ENCODE measurements around the gene SLC12A7.

Gene SLC12A7

GRCh38 chr5:1038417-1039209 lies 73.2 kb downstream of the SLC12A7 start:
- ChIA-PET CTCF (no interaction called here), POLR2A (no interaction called here)
- no peak for DNase-seq (ENCODE audit: low read depth, low spot score)
- no peak for TF ChIP-seq CTCF (IDR thresholded peaks at IDR 0.05; ENCODE audit: insufficient read depth, low read length, missing control alignments)
- H3K4me3 ChIP-seq (ENCODE audit: low read depth, low read length): no peak overlapping the region

GRCh38 chr5:1037671-1038416 lies 74.0 kb downstream of the SLC12A7 start:
- TF ChIP-seq CTCF (IDR thresholded peaks at IDR 0.05; ENCODE audit: insufficient read depth, low read length, missing control alignments): no peak
- CTCF ChIA-PET: no interaction called here
- POLR2A ChIA-PET: no interaction called here
- DNase-seq (ENCODE audit: low read depth, low spot score): no peak
- H3K4me3 ChIP-seq (ENCODE audit: low read depth, low read length): no peak overlapping the region

- CTCF ChIA-PET: no interaction called here
Measured at GRCh38 chr5:1037123-1037670, 74.7 kb downstream of the SLC12A7 start.

GRCh38 chr5:1036504-1037122 lies 75.2 kb downstream of the SLC12A7 start:
- no peak for DNase-seq (ENCODE audit: low read depth, low spot score)
- no peak for TF ChIP-seq CTCF (IDR thresholded peaks at IDR 0.05; ENCODE audit: insufficient read depth, low read length, missing control alignments)
- ChIA-PET CTCF (no interaction called here), POLR2A (no interaction called here)
- H3K4me3 ChIP-seq (ENCODE audit: low read depth, low read length): no peak overlapping the region

More at GRCh38 chr5:1037123-1037670, 74.7 kb downstream of the SLC12A7 start:
- H3K4me3 ChIP-seq (ENCODE audit: low read depth, low read length): no peak overlapping the region
- no peak for DNase-seq (ENCODE audit: low read depth, low spot score)
- TF ChIP-seq CTCF (IDR thresholded peaks at IDR 0.05; ENCODE audit: insufficient read depth, low read length, missing control alignments): no peak
- POLR2A ChIA-PET: no interaction called here

- POLR2A ChIA-PET: no interaction called here
- no peak for DNase-seq (ENCODE audit: low read depth, low spot score)
- H3K4me3 ChIP-seq (ENCODE audit: low read depth, low read length): no peak overlapping the region
- TF ChIP-seq CTCF (IDR thresholded peaks at IDR 0.05; ENCODE audit: insufficient read depth, low read length, missing control alignments): no peak
- CTCF ChIA-PET: no interaction called here
Measured at GRCh38 chr5:1035421-1036405, 76.2 kb downstream of the SLC12A7 start.
